Neural cell (in vitro differentiated cells): ENCODE data around the gene FAM20B. TPM values are rescaled to one million over a fixed set of nuclear protein-coding genes. Genes with fewer than 3 reads are reported as not detected.
"Not testable (repeated sequence)": the region's sequence is repeated elsewhere in the genome, so short reads cannot be mapped to it uniquely, and the experiment has no call there.

Experiments
- H2AFZ ChIP-seq: fragments of 200-600, 300-800 bp; sonication (generic), shearing (Covaris generic); 2 replicates; pipeline ENCODE4 v1.6.0; 2014; ENCODE audit warnings: low read depth, mild to moderate bottlenecking, antibody characterized with exemption, low read length, moderate library complexity
- H3F3A ChIP-seq: fragments of 200-600 bp; shearing (Covaris generic); 2 replicates; pipeline ENCODE4 v1.6.1; 2016; ENCODE audit warnings: mild to moderate bottlenecking, moderate library complexity, mixed read lengths, antibody characterized with exemption, low read length; ENCODE audit not compliant: insufficient read depth, poor library complexity, severe bottlenecking
- H3K27ac ChIP-seq: fragments of 200-600, 300-800 bp; sonication (generic), shearing (Covaris generic); 2 replicates; pipeline ENCODE4 v1.5.1; 2014; ENCODE audit warnings: mild to moderate bottlenecking, low read length, moderate library complexity
- H3K27me3 ChIP-seq: fragments of 300-800, 200-600 bp; sonication (generic), shearing (Covaris generic); 2 replicates; pipeline ENCODE4 v1.6.0; 2014; ENCODE audit warnings: mild to moderate bottlenecking, low read depth, low read length, moderate library complexity; ENCODE audit not compliant: insufficient read depth
- H3K36me3 ChIP-seq: fragments of 300-800, 200-600 bp; sonication (generic), shearing (Covaris generic); 2 replicates; pipeline ENCODE4 v1.5.1; 2014; ENCODE audit warnings: mild to moderate bottlenecking, antibody characterized with exemption, low read length, moderate library complexity; ENCODE audit not compliant: insufficient read depth
- H3K4me2 ChIP-seq: fragments of 300-800, 200-600 bp; sonication (generic), shearing (Covaris generic); 2 replicates; pipeline ENCODE4 v1.6.0; 2014; ENCODE audit warnings: mild to moderate bottlenecking, low read length
- H3K4me3 ChIP-seq: fragments of 300-800, 200-600 bp; sonication (generic), shearing (Covaris generic); 2 replicates; pipeline ENCODE4 v1.5.1; 2014; ENCODE audit warnings: mild to moderate bottlenecking, low read length, moderate library complexity
- H3K79me2 ChIP-seq: fragments of 200-600 bp; shearing (Covaris generic); replicated peaks from 2 replicates; pipeline ENCODE4 v1.6.0; 2014; ENCODE audit warnings: mild to moderate bottlenecking, low read length, moderate library complexity; ENCODE audit not compliant: insufficient read depth
- H3K9ac ChIP-seq: fragments of 300-800, 200-600 bp; sonication (generic), shearing (Covaris generic); 2 replicates; pipeline ENCODE4 v1.6.1; 2016; ENCODE audit warnings: mild to moderate bottlenecking, low read length, mixed read lengths
- H3K9me2 ChIP-seq: fragments of 200-600 bp; shearing (Covaris generic); 2 replicates; pipeline ENCODE4 v1.6.1; 2016; ENCODE audit warnings: mild to moderate bottlenecking, low read length, mixed read lengths; ENCODE audit not compliant: insufficient read depth
- H3K9me3 ChIP-seq: fragments of 200-600, 300-800 bp; sonication (generic), shearing (Covaris generic); 2 replicates; pipeline ENCODE4 v1.6.1; 2016; ENCODE audit warnings: mild to moderate bottlenecking, mixed run types, low read length, moderate library complexity, mixed read lengths
- H4K20me1 ChIP-seq: fragments of 200-600 bp; shearing (Covaris generic); 2 replicates; pipeline ENCODE4 v1.6.1; 2016; ENCODE audit warnings: mild to moderate bottlenecking, mixed run types; ENCODE audit not compliant: insufficient read depth
- CTCF ChIP-seq: fragments of 450-650 bp; IDR thresholded peaks from 2 replicates; pipeline ENCODE4 v1.5.1; 2014; ENCODE audit warnings: antibody characterized with exemption, mild to moderate bottlenecking, moderate library complexity; ENCODE audit not compliant: poor library complexity, severe bottlenecking
- EP300 ChIP-seq: fragments of 450-650 bp; conservative IDR thresholded peaks from 2 replicates; pipeline ENCODE4 v1.6.1; 2014; ENCODE audit warnings: antibody characterized with exemption, mild to moderate bottlenecking, moderate library complexity; ENCODE audit not compliant: poor library complexity, severe bottlenecking
- EZH2 ChIP-seq: fragments of 200-600, 300-800 bp; shearing (Covaris generic), sonication (generic); IDR thresholded peaks from 2 replicates; pipeline ENCODE4 v1.6.1; 2014; ENCODE audit warnings: antibody characterized with exemption, low read length, borderline replicate concordance, mild to moderate bottlenecking; ENCODE audit not compliant: insufficient read depth, poor library complexity, severe bottlenecking
- MXI1 ChIP-seq: fragments of 450-650 bp; conservative IDR thresholded peaks from 2 replicates; pipeline ENCODE4 v1.6.1; 2014; ENCODE audit warnings: antibody characterized with exemption, mild to moderate bottlenecking; ENCODE audit not compliant: poor library complexity, severe bottlenecking
- POLR2AphosphoS5 ChIP-seq: IDR thresholded peaks from 2 replicates; pipeline ENCODE4 v1.6.1; 2012
- RAD21 ChIP-seq: fragments of 450-650 bp; conservative IDR thresholded peaks from 2 replicates; pipeline ENCODE4 v1.6.1; 2014; ENCODE audit warnings: antibody characterized with exemption, mild to moderate bottlenecking, moderate library complexity
- REST ChIP-seq: IDR thresholded peaks from 2 replicates; pipeline ENCODE4 v1.6.1; 2012; ENCODE audit warnings: borderline replicate concordance
- SMC3 ChIP-seq: fragments of 450-650 bp; conservative IDR thresholded peaks from 2 replicates; pipeline ENCODE4 v1.6.1; 2014; ENCODE audit warnings: antibody characterized with exemption, mild to moderate bottlenecking, moderate library complexity; ENCODE audit not compliant: poor library complexity
- TAF1 ChIP-seq: IDR thresholded peaks from 2 replicates; pipeline ENCODE4 v1.6.1; 2012; ENCODE audit warnings: low read depth
- polyA plus RNA-seq: library from polyadenylated mRNA; depleted of rRNA; stranded (reverse); fragments of >200 nt; gene quantifications from 2 replicates; pipeline ENCODE4 v1.2.3, GENCODE V29; 2014

Gene FAM20B
- polyA plus RNA-seq, 1 donor from 2014 or later = 25.1 TPM

GRCh38 chr1:179039502-179040174, 13.9 kb downstream of the FAM20B start:
- H3K4me3 ChIP-seq, H3K27ac ChIP-seq, H3K9me3 ChIP-seq, H3K9me2 ChIP-seq, H3K4me2 ChIP-seq, H3K36me3 ChIP-seq, H3K79me2 ChIP-seq, H4K20me1 ChIP-seq, H3K27me3 ChIP-seq, H2AFZ ChIP-seq, H3K9ac ChIP-seq, H3F3A ChIP-seq: not testable (repeated sequence)

- H3K79me2 ChIP-seq, H3K9me3 ChIP-seq, H2AFZ ChIP-seq, H3K36me3 ChIP-seq, H3F3A ChIP-seq, H3K9ac ChIP-seq, H3K9me2 ChIP-seq, H3K27me3 ChIP-seq, H3K4me2 ChIP-seq, H4K20me1 ChIP-seq, H3K4me3 ChIP-seq, H3K27ac ChIP-seq: not testable (repeated sequence)
Observed at GRCh38 chr1:179040175-179040551, 14.5 kb downstream of the FAM20B start.

- Histone ChIP-seq H3K27ac (no peak overlapping the region), H4K20me1 (no peaks in the 10 kb centered on the region), H3K27me3 (no peaks in the 10 kb centered on the region), H3K4me2 (no peak overlapping the region), H3K4me3 (no peak overlapping the region), H3K9me2 (no peaks in the 10 kb centered on the region), H3F3A (no peaks in the 10 kb centered on the region), H3K9ac (no peak overlapping the region), H3K9me3 (no peaks in the 10 kb centered on the region), H3K36me3 (no peaks in the 10 kb centered on the region), H3K79me2 (peaks cover 5% of the 10 kb centered on the region), H2AFZ (no peak overlapping the region)
- TF ChIP-seq EP300 (no peak), RAD21 (no peak), REST (no peak), TAF1 (no peak), MXI1 (no peak), POLR2AphosphoS5 (no peak), CTCF (no peak), EZH2 (no peak), SMC3 (no peak)
Observed at GRCh38 chr1:179042087-179042486, 16.4 kb downstream of the FAM20B start.
